IMR-90 (cell line): ENCODE data around the gene ERC2. TPM values are rescaled to one million over a fixed set of nuclear protein-coding genes. Genes with fewer than 3 reads are reported as not detected.

Experiments used
- ATAC-seq: fragments of 200-7000 bp; cut with Tn5 transposase; 2 replicates; pipeline ENCODE4 v1.9.1; 2020; ENCODE audit warnings: low read depth, mild to moderate bottlenecking, moderate library complexity
- BruUV-seq: library from RNA; stranded (reverse); fragments of 400-500 nt; replicated peaks from 2 replicates; lab custom pipeline; 2021; lab: Mats Ljungman, UMichigan
- CTCF ChIA-PET: fragments of 300-600 bp; formaldehyde crosslinking; extraction: SDS; loops from one replicate; lab custom pipeline; 2021; ENCODE audit warnings: antibody characterized with exemption; lab: Yijun Ruan, JAX
- POLR2A ChIA-PET: fragments of 300-600 bp; sonication (Branson Sonifier 250); formaldehyde crosslinking; loops from one replicate; lab custom pipeline; 2022; ENCODE audit warnings: antibody characterized with exemption; ENCODE audit not compliant: unreplicated experiment; lab: Charles Lee
- DNase-seq: peaks from one replicate; pipeline ENCODE4 v3.0.0; 2013
- H2AFZ ChIP-seq: replicated peaks from 2 replicates; pipeline ENCODE3; 2013; ENCODE audit warnings: low read length, mild to moderate bottlenecking; ENCODE audit not compliant: poor library complexity
- H2AK5ac ChIP-seq: 2 replicates; pipeline ENCODE4 v1.6.1; 2013; ENCODE audit warnings: low read depth, low read length, inconsistent platforms
- H2AK9ac ChIP-seq: replicated peaks from 2 replicates; pipeline ENCODE3; 2013; ENCODE audit warnings: mild to moderate bottlenecking, low read depth, low read length, moderate library complexity; ENCODE audit not compliant: poor library complexity
- H2BK120ac ChIP-seq: 2 replicates; pipeline ENCODE4 v1.6.1; 2013; ENCODE audit warnings: low read depth, low read length, inconsistent platforms
- H2BK15ac ChIP-seq: 3 replicates; pipeline ENCODE4 v1.6.1; 2013; ENCODE audit warnings: low read depth, low read length, inconsistent platforms
- H2BK20ac ChIP-seq: 2 replicates; pipeline ENCODE4 v1.6.1; 2013; ENCODE audit warnings: low read depth, mild to moderate bottlenecking, inconsistent platforms, low read length, moderate library complexity
- H2BK5ac ChIP-seq: 2 replicates; pipeline ENCODE4 v1.6.1; 2013; ENCODE audit warnings: mild to moderate bottlenecking, low read depth, low read length, inconsistent platforms; ENCODE audit not compliant: poor library complexity, severe bottlenecking
- H3K14ac ChIP-seq: replicated peaks from 2 replicates; pipeline ENCODE4 v1.6.1; 2013; ENCODE audit warnings: low read depth, low read length, inconsistent platforms
- H3K18ac ChIP-seq: 2 replicates; pipeline ENCODE4 v1.6.1; 2013; ENCODE audit warnings: low read depth, low read length, control low read depth
- H3K23ac ChIP-seq: 2 replicates; pipeline ENCODE4 v1.6.1; 2013; ENCODE audit warnings: low read depth, low read length, inconsistent platforms
- H3K27ac ChIP-seq: 2 replicates; pipeline ENCODE4 v1.5.1; 2013; ENCODE audit warnings: mild to moderate bottlenecking, control low read depth, low read length; ENCODE audit not compliant: insufficient read depth
- H3K27me3 ChIP-seq: 2 replicates; pipeline ENCODE4 v1.6.1; 2013; ENCODE audit warnings: low read length; ENCODE audit not compliant: control insufficient read depth, insufficient read depth
- H3K36me3 ChIP-seq: 2 replicates; pipeline ENCODE4 v1.6.1; 2013; ENCODE audit warnings: low read length, mixed read lengths; ENCODE audit not compliant: control insufficient read depth, insufficient read depth
- H3K4ac ChIP-seq: 2 replicates; pipeline ENCODE4 v1.6.1; 2013; ENCODE audit warnings: low read depth, low read length, inconsistent platforms
- H3K4me1 ChIP-seq: 2 replicates; pipeline ENCODE4 v1.6.1; 2013; ENCODE audit warnings: low read length, mixed read lengths; ENCODE audit not compliant: control insufficient read depth, insufficient read depth
- H3K4me2 ChIP-seq: 2 replicates; pipeline ENCODE4 v1.6.1; 2013; ENCODE audit warnings: low read depth, mild to moderate bottlenecking, control low read depth, low read length, moderate library complexity
- H3K4me3 ChIP-seq: 2 replicates; pipeline ENCODE4 v1.5.1; 2013; ENCODE audit warnings: low read depth, mild to moderate bottlenecking, control low read depth, low read length, moderate library complexity; ENCODE audit not compliant: insufficient read depth
- H3K56ac ChIP-seq: 2 replicates; pipeline ENCODE4 v1.6.1; 2013; ENCODE audit warnings: low read length, inconsistent platforms; ENCODE audit not compliant: insufficient read depth; ENCODE audit errors: extremely low read depth
- H3K79me1 ChIP-seq, 2 experiments: 2 replicates each; pipeline ENCODE4 v1.6.1; 2013; ENCODE audit warnings: low read length in 2 of 2, inconsistent platforms in 1 of 2, low read depth in 1 of 2
- H3K9ac ChIP-seq: 2 replicates; pipeline ENCODE4 v1.6.1; 2013; ENCODE audit warnings: low read depth, low read length, control low read depth
- H3K9me1 ChIP-seq: 2 replicates; pipeline ENCODE4 v1.6.1; 2013; ENCODE audit warnings: low read length, inconsistent platforms; ENCODE audit not compliant: insufficient read depth
- H3K9me3 ChIP-seq: 2 replicates; pipeline ENCODE4 v1.6.1; 2013; ENCODE audit warnings: low read length; ENCODE audit not compliant: control insufficient read depth, insufficient read depth
- H4K20me1 ChIP-seq: 2 replicates; pipeline ENCODE4 v1.6.1; 2013; ENCODE audit warnings: low read length, inconsistent platforms; ENCODE audit not compliant: insufficient read depth
- H4K5ac ChIP-seq: 2 replicates; pipeline ENCODE4 v1.6.1; 2013; ENCODE audit warnings: mild to moderate bottlenecking, low read depth, low read length, control low read depth
- H4K8ac ChIP-seq, 2 experiments: 2 replicates each; pipeline ENCODE4 v1.6.1; 2013; ENCODE audit warnings: low read depth in 2 of 2, low read length in 2 of 2, control low read depth in 1 of 2, inconsistent platforms in 1 of 2
- H4K91ac ChIP-seq: 2 replicates; pipeline ENCODE4 v1.6.1; 2013; ENCODE audit warnings: low read depth, low read length, inconsistent platforms; ENCODE audit not compliant: insufficient read depth
- CEBPB ChIP-seq: IDR thresholded peaks from 2 replicates; pipeline ENCODE4 v1.6.1; 2012; ENCODE audit warnings: low read depth, low read length, improper control_type of control experiment
- CHD1 ChIP-seq: IDR thresholded peaks from 2 replicates; pipeline ENCODE4 v1.6.1; 2012; ENCODE audit warnings: low read depth, low read length, improper control_type of control experiment
- ELK1 ChIP-seq: fragments of 150-350 bp; IDR thresholded peaks from 2 replicates; pipeline ENCODE4 v1.6.1; 2016; ENCODE audit warnings: low read depth, mild to moderate bottlenecking, low read length, moderate library complexity, borderline replicate concordance
- FOS ChIP-seq: fragments of 150-350 bp; IDR thresholded peaks from 2 replicates; pipeline ENCODE4 v1.6.1; 2016; ENCODE audit warnings: low read depth, low read length
- MXI1 ChIP-seq: IDR thresholded peaks from 2 replicates; pipeline ENCODE4 v1.6.1; 2012; ENCODE audit warnings: low read depth, mild to moderate bottlenecking, low read length, moderate library complexity, borderline replicate concordance
- NFE2L2 ChIP-seq: fragments of 150-350 bp; IDR thresholded peaks from 2 replicates; pipeline ENCODE4 v1.6.1; 2016; ENCODE audit warnings: low read depth, mild to moderate bottlenecking, low read length
- POLR2A ChIP-seq: IDR thresholded peaks from 2 replicates; pipeline ENCODE4 v1.6.1; 2012; ENCODE audit warnings: mild to moderate bottlenecking, low read depth, low read length
- USF2 ChIP-seq: fragments of 150-350 bp; IDR thresholded peaks from 2 replicates; pipeline ENCODE4 v1.6.1; 2017; ENCODE audit warnings: mild to moderate bottlenecking, antibody characterized with exemption, low read length, low read depth
- WGBS, 2 experiments: methylation state at CpG; one replicate each; pipeline versions ENCODE4 v1.1.5 to v1.1.7; 2013; ENCODE audit warnings: missing lambda C conversion rate in 2 of 2; ENCODE audit not compliant: insufficient read length in 1 of 2; ENCODE audit errors: extremely low coverage in 2 of 2; 5-methylcytosine and 5-hydroxymethylcytosine counted together
- dilution Hi-C: fragments of 300-500 bp; cut with HindIII; formaldehyde crosslinking; loops from one replicate; pipeline ENCODE4 v1.14.3; 2018; ENCODE audit warnings: low sequenced_read_pairs; ENCODE audit not compliant: unreplicated experiment
- in situ Hi-C: fragments of 300-500 bp; cut with MboI; formaldehyde crosslinking; loops from 3 replicates; pipeline ENCODE4 v1.14.3; 2019; ENCODE audit warnings: low sequenced_read_pairs, inconsistent platforms, mixed read lengths
- intact Hi-C: fragments of 100-400 bp; cut with micrococcal nuclease; formaldehyde crosslinking; loops from 2 replicates; pipeline ENCODE4 v1.10.0; 2022
- polyA plus RNA-seq, 3 experiments: library from polyadenylated mRNA; depleted of rRNA; stranded (reverse); fragments of >200 nt; gene quantifications; 2 replicates each; pipeline ENCODE4 v1.2.3, GENCODE V29; 2012; ENCODE audit warnings: low replicate concordance in 1 of 3
- total RNA-seq: library from RNA; depleted of rRNA; stranded (reverse); fragments of >200 nt; gene quantifications from 2 replicates; pipeline ENCODE4 v1.2.3, GENCODE V29; 2012

Gene ERC2
- total and polyA plus RNA-seq, 2 of the 4 experiments (the other 2 are of a cell fraction), result 0.17 to 0.18 TPM

- in situ Hi-C loops, result no loop called here
- Histone ChIP-seq H3K27ac (no peak overlapping the region), H2AK9ac (no peak overlapping the region), H2BK120ac (no peak overlapping the region), H3K4me1 (no peaks in the 10 kb centered on the region), H3K4ac (no peak overlapping the region), H3K23ac (no peak overlapping the region), H4K91ac (no peak overlapping the region), H2AFZ (no peak overlapping the region), H3K79me1 (no peaks in the 10 kb centered on the region), H2AK5ac (no peak overlapping the region), H4K20me1 (no peaks in the 10 kb centered on the region), H2BK20ac (no peak overlapping the region), H3K27me3 (peaks cover 10% of the 10 kb centered on the region), H3K9me3 (no peaks in the 10 kb centered on the region), H3K36me3 (no peaks in the 10 kb centered on the region), H2BK15ac (no peak overlapping the region), H3K14ac (no peak overlapping the region), H3K4me3 (no peak overlapping the region), H3K4me2 (no peak overlapping the region), H2BK5ac (no peak overlapping the region), H4K8ac (no peak overlapping the region), H3K9ac (no peak overlapping the region), H3K18ac (no peak overlapping the region), H3K56ac (no peak overlapping the region), H4K5ac (no peak overlapping the region), H3K9me1 (no peaks in the 10 kb centered on the region)
- POLR2A ChIA-PET, result no interaction called here
- DNase-seq (no peak), ATAC-seq (no peak)
- BruUV-seq, result no TSS peak
- intact Hi-C loops, result no loop called here
- TF ChIP-seq CHD1 (no peak), ELK1 (no peak), MXI1 (no peak), POLR2A (no peak), NFE2L2 (no peak), USF2 (no peak), CEBPB (no peak), FOS (no peak)
- CTCF ChIA-PET, result interaction anchor here (0.6 kb wide), 1 partner anchor 1670 kb away, joined by 3 read pairs; no protein-coding TSS in a partner anchor
- dilution Hi-C loops, result no loop called here
- no CpG with 5 or more reads among the region's 4 CpGs for WGBS, 2 experiments
Observed at GRCh38 chr3:56052188-56052587, 416.1 kb downstream of the ERC2 start.
